ENCODE measurements around the gene ZBTB32. TPM values are rescaled to one million over a fixed set of nuclear protein-coding genes. Genes with fewer than 3 reads are reported as not detected.
"Not testable (repeated sequence)": the region's sequence is repeated elsewhere in the genome, so short reads cannot be mapped to it uniquely, and the experiment has no call there.

The ZBTB32 gene
- total RNA-seq, 1 donor from 2014 or later, result not detected

DNA sequence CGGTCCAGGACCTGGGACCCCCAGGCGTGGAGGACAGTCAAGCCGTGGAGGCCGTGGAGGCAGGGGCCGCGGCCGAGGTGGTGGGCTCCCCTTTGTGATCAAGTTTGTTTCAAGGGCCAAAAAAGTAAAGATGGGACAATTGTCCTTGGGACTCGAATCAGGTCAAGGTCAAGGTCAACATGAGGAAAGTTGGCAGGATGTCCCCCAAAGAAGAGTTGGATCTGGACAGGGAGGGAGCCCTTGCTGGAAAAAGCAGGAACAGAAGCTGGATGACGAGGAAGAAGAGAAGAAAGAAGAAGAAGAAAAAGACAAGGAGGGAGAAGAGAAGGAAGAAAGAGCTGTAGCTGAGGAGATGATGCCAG is 15.8 kb downstream of the ZBTB32 start:
- DNase-seq (ENCODE audit: low read depth in 2 of 2), result no peak

DNA sequence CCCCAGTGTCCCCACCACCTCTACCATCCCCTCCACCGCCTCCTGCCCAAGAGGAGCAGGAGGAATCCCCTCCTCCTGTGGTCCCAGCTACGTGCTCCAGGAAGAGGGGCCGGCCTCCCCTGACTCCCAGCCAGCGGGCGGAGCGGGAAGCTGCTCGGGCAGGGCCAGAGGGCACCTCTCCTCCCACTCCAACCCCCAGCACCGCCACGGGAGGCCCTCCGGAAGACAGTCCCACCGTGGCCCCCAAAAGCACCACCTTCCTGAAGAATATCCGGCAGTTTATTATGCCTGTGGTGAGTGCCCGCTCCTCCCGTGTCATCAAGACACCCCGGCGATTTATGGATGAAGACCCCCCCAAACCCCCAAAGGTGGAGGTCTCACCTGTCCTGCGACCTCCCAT is 16.3 kb downstream of the ZBTB32 start:
- no peak for DNase-seq (ENCODE audit: low read depth in 2 of 2)

- no peak for DNase-seq (ENCODE audit: low read depth in 2 of 2)
Measured at GRCh38 chr19:35721374-35721773, 17.0 kb downstream of the ZBTB32 start.

DNA sequence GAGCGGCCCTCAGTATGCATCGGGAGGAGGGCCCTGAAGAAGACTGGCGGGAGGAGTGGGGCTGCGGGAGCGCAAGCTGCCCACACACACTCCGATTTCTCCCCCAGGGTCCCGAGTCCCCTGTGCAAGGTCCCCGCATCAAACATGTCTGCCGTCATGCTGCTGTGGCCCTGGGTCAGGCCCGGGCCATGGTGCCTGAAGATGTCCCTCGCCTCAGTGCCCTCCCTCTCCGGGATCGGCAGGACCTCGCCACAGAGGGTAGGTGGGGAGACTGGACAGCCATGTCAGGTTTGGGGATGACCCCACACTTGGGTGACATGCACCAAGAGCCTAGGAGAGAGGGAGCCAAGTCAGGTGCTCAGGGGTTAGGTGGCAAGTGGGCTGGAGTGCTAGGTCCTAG is 18.1 kb downstream of the ZBTB32 start:
- no peak for DNase-seq (ENCODE audit: low read depth in 2 of 2)

- DNase-seq (ENCODE audit: low read depth in 2 of 2), result no peak
Measured at GRCh38 chr19:35722897-35723296, 18.5 kb downstream of the ZBTB32 start.

- no peak for DNase-seq (ENCODE audit: low read depth in 2 of 2)
Measured at GRCh38 chr19:35723671-35724070, 19.3 kb downstream of the ZBTB32 start.

DNA sequence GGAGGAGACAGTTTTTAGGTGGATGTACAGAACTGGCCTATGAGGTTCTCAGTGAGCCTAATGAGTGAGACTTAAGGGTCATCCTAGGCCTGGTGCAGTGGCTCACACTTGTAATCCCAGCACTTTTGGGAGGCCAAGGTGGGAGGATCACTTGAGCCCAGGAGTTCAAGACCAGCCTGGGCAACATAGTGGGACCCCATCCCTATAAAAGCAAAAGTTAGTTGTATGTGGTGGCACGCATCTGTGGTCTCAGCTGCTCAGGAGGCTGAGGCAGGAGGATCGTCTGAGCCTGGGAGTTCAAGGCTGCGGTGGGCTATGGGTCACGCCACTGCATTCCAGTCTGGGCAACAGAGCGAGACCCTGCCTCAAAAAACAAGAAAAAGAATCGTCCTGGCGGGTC is 19.8 kb downstream of the ZBTB32 start:
- not testable (repeated sequence) for DNase-seq (ENCODE audit: low read depth in 2 of 2)

GRCh38 chr19:35724560-35724959 is 20.2 kb downstream of the ZBTB32 start:
- DNase-seq (ENCODE audit: low read depth in 2 of 2), result no peak

- no peak for DNase-seq (ENCODE audit: low read depth in 2 of 2)
Measured at GRCh38 chr19:35725216-35725861, 21.0 kb downstream of the ZBTB32 start.

- DNase-seq (ENCODE audit: low read depth in 2 of 2), result no peak
Measured at GRCh38 chr19:35727053-35727955, 22.9 kb downstream of the ZBTB32 start.

DNA sequence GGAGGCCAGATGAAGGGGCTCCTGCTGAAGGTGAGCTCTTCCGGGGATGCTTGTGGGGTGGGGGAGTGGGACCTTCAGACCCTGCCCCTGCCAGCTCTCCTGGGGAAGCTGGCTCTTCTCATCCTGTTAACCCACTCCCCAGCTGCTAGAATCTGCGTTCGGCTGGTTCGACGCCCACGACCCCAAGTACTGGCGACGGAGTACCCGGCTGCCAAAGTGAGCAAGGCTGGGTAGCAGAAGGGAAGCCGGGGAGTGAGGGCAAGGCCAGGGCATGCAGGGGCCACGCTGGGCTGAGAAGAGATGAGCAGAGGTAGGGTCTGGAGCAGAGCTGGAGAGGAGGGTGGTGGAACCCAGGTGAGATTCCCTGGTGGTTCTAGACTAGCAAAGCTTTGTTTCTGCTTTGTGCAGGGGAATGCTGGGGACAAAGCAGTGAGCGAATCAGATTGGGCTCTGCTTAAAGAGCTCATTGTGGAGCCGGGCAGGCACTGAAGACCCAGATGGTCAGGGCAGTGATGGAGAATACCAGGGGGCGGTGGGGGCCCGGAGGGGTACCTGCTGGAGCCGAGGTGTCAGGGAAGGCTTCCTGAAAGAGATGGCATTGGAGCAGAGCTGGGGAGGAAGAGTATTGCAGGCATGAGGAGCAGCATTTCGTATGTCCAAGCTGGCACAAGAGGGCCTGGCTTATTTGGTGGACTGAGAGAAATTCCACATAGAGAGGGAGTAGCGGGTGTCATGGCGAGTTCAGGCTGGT is 23.8 kb downstream of the ZBTB32 start:
- no peak for DNase-seq (ENCODE audit: low read depth in 2 of 2)

DNA sequence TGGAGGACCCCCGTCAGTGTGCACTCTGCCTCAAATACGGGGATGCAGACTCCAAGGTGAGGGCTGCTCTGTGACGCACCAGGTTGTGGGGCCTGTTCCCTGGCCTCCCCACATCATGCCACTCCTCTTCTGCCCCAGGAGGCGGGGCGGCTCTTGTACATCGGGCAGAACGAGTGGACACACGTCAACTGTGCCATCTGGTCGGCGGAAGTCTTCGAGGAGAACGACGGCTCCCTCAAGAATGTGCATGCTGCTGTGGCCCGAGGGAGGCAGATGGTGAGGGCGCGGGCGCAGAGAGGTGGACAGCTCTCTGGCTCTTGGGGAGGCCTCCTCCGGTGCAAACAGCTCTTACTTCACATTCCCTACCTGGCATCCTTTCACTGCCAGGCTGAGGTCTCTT is 24.7 kb downstream of the ZBTB32 start:
- no peak for DNase-seq (ENCODE audit: low read depth in 2 of 2)

GRCh38 chr19:35729763-35730162 is 25.4 kb downstream of the ZBTB32 start:
- DNase-seq (ENCODE audit: low read depth in 2 of 2), result no peak

- no peak for DNase-seq (ENCODE audit: low read depth in 2 of 2)
Measured at GRCh38 chr19:35730326-35730725, 26.0 kb downstream of the ZBTB32 start.

- DNase-seq (ENCODE audit: low read depth in 2 of 2), result no peak
Measured at GRCh38 chr19:35731353-35731752, 27.0 kb downstream of the ZBTB32 start.

DNA sequence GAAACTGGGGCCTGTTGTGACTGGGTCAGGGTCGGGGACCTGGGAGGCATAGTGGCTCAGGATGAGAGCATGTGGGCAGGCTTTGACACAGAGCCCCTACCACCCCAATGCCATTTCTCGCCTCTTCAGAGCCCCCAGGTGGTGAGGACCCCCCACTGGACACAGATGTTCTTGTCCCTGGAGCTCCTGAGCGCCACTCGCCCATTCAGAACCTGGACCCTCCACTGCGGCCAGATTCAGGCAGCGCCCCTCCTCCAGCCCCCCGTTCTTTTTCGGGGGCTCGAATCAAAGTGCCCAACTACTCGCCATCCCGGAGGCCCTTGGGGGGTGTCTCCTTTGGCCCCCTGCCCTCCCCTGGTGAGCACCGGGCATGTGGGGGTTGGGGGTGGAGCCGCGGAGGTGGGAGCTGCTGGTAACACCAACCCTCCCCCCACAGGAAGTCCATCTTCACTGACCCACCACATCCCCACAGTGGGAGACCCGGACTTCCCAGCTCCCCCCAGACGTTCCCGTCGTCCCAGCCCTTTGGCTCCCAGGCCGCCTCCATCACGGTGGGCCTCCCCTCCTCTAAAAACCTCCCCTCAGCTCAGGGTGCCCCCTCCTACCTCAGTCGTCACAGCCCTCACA is 27.5 kb downstream of the ZBTB32 start:
- DNase-seq (ENCODE audit: low read depth in 2 of 2), result no peak

- no peak for DNase-seq (ENCODE audit: low read depth in 2 of 2)
Measured at GRCh38 chr19:35732540-35733179, 28.3 kb downstream of the ZBTB32 start.

DNA sequence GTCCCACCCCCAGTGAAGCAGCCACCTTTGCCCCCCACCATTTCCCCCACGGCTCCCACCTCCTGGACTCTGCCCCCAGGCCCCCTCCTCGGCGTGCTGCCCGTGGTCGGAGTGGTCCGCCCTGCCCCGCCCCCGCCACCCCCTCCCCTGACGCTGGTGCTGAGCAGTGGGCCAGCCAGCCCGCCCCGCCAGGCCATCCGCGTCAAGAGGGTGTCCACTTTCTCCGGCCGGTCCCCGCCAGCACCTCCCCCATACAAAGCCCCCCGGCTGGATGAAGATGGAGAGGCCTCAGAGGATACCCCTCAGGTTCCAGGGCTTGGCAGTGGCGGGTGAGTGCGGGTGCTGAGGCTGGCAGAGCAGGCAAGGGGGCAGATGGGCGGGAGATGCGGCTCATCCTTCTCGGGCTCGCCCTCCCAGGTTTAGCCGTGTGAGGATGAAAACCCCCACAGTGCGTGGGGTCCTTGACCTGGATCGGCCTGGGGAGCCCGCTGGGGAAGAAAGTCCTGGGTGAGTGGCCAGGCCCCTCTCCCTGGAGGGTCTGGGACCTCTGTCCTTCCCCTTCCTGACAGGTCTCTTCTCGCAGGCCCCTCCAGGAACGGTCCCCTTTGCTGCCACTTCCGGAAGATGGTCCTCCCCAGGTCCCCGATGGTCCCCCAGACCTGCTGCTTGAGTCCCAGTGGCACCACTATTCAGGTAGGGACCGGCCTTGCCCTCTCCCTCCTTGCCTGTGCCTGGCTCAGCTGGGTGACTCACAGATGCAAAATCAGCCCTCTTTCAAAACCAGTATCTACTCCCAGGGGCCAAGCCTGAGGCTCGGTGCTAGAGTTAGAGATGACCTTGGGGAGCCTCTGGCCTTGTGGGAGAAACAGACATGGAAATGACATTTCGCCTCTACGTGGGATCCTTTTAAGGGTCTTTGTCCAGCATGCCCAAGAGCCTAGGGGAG is 29.1 kb downstream of the ZBTB32 start:
- no peak for DNase-seq (ENCODE audit: low read depth in 2 of 2)

DNA sequence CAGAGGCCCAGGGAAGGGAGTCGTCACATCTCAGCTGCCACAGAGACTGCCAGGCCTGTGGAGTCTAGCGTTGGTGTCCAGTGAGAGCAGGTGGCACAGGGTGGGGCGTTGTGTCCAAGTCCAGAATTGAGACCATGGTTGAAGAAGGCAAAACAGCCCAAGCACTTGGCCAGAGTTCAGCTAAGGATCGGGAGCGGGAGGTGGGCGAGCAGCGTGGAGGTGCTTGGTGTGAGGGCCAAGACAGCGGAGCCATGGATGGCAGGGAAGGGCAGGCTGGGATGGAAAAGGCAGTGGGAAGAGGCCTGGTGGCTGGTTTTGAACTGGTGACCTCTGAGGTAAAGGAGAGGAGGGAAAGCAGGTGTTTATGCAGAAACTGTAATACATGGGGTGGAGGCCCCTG is 29.9 kb downstream of the ZBTB32 start:
- no peak for DNase-seq (ENCODE audit: low read depth in 2 of 2)

- no peak for DNase-seq (ENCODE audit: low read depth in 2 of 2)
Measured at GRCh38 chr19:35734889-35735288, 30.5 kb downstream of the ZBTB32 start.

Data from lung microvascular endothelial cell (primary cell).